Trophoblast cell (in vitro differentiated cells and primary cell): ENCODE results near the gene CYP1A1.

Experiments
- DNase-seq, 2 donors: peaks; one replicate each; pipeline ENCODE4 v3.0.0-alpha.2; 2016
- H2AFZ ChIP-seq: 2 replicates; pipeline ENCODE4 v1.6.1; 2013; ENCODE audit warnings: low read length, moderate library complexity, mild to moderate bottlenecking; ENCODE audit not compliant: insufficient read depth, poor library complexity
- H2AK5ac ChIP-seq: 2 replicates; pipeline ENCODE4 v1.6.1; 2013; ENCODE audit warnings: mild to moderate bottlenecking, low read length
- H2BK120ac ChIP-seq: 2 replicates; pipeline ENCODE4 v1.6.1; 2013; ENCODE audit warnings: low read length, mild to moderate bottlenecking, moderate library complexity; ENCODE audit not compliant: insufficient read depth, poor library complexity
- H2BK12ac ChIP-seq: 2 replicates; pipeline ENCODE4 v1.6.1; 2013; ENCODE audit warnings: mild to moderate bottlenecking, low read length, moderate library complexity
- H2BK5ac ChIP-seq: 2 replicates; pipeline ENCODE4 v1.6.1; 2013; ENCODE audit warnings: low read length, low read depth, moderate library complexity, mild to moderate bottlenecking; ENCODE audit not compliant: poor library complexity
- H3K14ac ChIP-seq: 2 replicates; pipeline ENCODE4 v1.6.1; 2013; ENCODE audit warnings: mild to moderate bottlenecking, low read length
- H3K18ac ChIP-seq: 2 replicates; pipeline ENCODE4 v1.6.1; 2013; ENCODE audit warnings: mild to moderate bottlenecking, low read length
- H3K23ac ChIP-seq: 2 replicates; pipeline ENCODE4 v1.6.1; 2013; ENCODE audit warnings: low read length
- H3K27ac ChIP-seq: 2 replicates; pipeline ENCODE4 v1.5.1; 2013; ENCODE audit warnings: low read depth, mild to moderate bottlenecking, inconsistent platforms, low read length, moderate library complexity
- H3K27me3 ChIP-seq: 2 replicates; pipeline ENCODE4 v1.6.1; 2013; ENCODE audit warnings: inconsistent platforms, mild to moderate bottlenecking, low read length, moderate library complexity; ENCODE audit not compliant: insufficient read depth
- H3K36me3 ChIP-seq, 2 experiments: 1 replicate in 1 of 2; 2 replicates in 1 of 2; pipeline ENCODE4 v1.6.1; 2013; ENCODE audit warnings: low read length in 2 of 2, mild to moderate bottlenecking in 2 of 2, moderate library complexity in 1 of 2; ENCODE audit not compliant: insufficient read depth in 2 of 2, control insufficient read depth in 1 of 2
- H3K4ac ChIP-seq: 2 replicates; pipeline ENCODE4 v1.6.1; 2013; ENCODE audit warnings: low read depth, mild to moderate bottlenecking, low read length, moderate library complexity
- H3K4me1 ChIP-seq, 2 experiments: 1 replicate in 1 of 2; 2 replicates in 1 of 2; pipeline ENCODE4 v1.6.1; 2013; ENCODE audit warnings: low read length in 2 of 2, mild to moderate bottlenecking in 2 of 2, moderate library complexity in 1 of 2; ENCODE audit not compliant: insufficient read depth in 2 of 2, control insufficient read depth in 1 of 2
- H3K4me2 ChIP-seq: 2 replicates; pipeline ENCODE4 v1.6.1; 2013; ENCODE audit warnings: inconsistent platforms, mild to moderate bottlenecking, low read length, moderate library complexity
- H3K4me3 ChIP-seq: 2 replicates; pipeline ENCODE4 v1.5.1; 2013; ENCODE audit warnings: mild to moderate bottlenecking, low read depth, low read length, inconsistent platforms
- H3K79me1 ChIP-seq: one replicate; pipeline ENCODE4 v1.6.1; 2013; ENCODE audit warnings: low read length
- H3K79me2 ChIP-seq: 2 replicates; pipeline ENCODE4 v1.6.1; 2013; ENCODE audit warnings: low read length, mild to moderate bottlenecking; ENCODE audit not compliant: control insufficient read depth, insufficient read depth, poor library complexity
- H3K9ac ChIP-seq: 2 replicates; pipeline ENCODE4 v1.6.1; 2013; ENCODE audit warnings: mild to moderate bottlenecking, low read length
- H3K9me3 ChIP-seq: 2 replicates; pipeline ENCODE4 v1.6.1; 2013; ENCODE audit warnings: low read depth, mild to moderate bottlenecking, control low read depth, inconsistent platforms, low read length; ENCODE audit not compliant: insufficient read depth
- H4K12ac ChIP-seq: 2 replicates; pipeline ENCODE4 v1.6.1; 2013; ENCODE audit warnings: low read depth, mild to moderate bottlenecking, low read length, moderate library complexity
- H4K8ac ChIP-seq: 2 replicates; pipeline ENCODE4 v1.6.1; 2013; ENCODE audit warnings: low read depth, mild to moderate bottlenecking, low read length, moderate library complexity
- H4K91ac ChIP-seq: one replicate; pipeline ENCODE4 v1.6.1; 2013; ENCODE audit warnings: low read depth, mild to moderate bottlenecking, low read length, moderate library complexity
- WGBS: extraction: QIAGEN DNeasy Blood & Tissue Kit; methylation state at CpG from one replicate; pipeline ENCODE4 v1.1.7; 2013; ENCODE audit warnings: missing lambda C conversion rate; ENCODE audit not compliant: insufficient read length, insufficient coverage; ENCODE audit errors: extremely low coverage; 5-methylcytosine and 5-hydroxymethylcytosine counted together

Gene CYP1A1

GRCh38 chr15:74722591-74722990 is 2.7 kb downstream of the CYP1A1 start:
- no peaks in the 10 kb centered on the region for H3K36me3 ChIP-seq
- H2AK5ac ChIP-seq = no peak overlapping the region
- no peak overlapping the region for H2BK5ac ChIP-seq
- no peak overlapping the region for H2AFZ ChIP-seq
- H3K27me3 ChIP-seq = peaks cover 19% of the 10 kb centered on the region
- H3K18ac ChIP-seq = no peak overlapping the region
- H3K79me1 ChIP-seq = no peaks in the 10 kb centered on the region
- H3K27ac ChIP-seq = no peak overlapping the region
- no peak overlapping the region for H3K4ac ChIP-seq
- H3K4me2 ChIP-seq = no peak overlapping the region
- H3K9me3 ChIP-seq = peaks cover 9% of the 10 kb centered on the region
- no peak overlapping the region for H4K91ac ChIP-seq
- no peak overlapping the region for H3K14ac ChIP-seq
- WGBS = no CpG with 5 or more reads among the region's 13 CpGs
- no peak overlapping the region for H2BK120ac ChIP-seq
- H3K79me2 ChIP-seq = no peaks in the 10 kb centered on the region
- no peak overlapping the region for H4K12ac ChIP-seq
- no peak for DNase-seq
- H3K23ac ChIP-seq = no peak overlapping the region
- H3K9ac ChIP-seq = no peak overlapping the region
- H4K8ac ChIP-seq = no peak overlapping the region
- H3K4me3 ChIP-seq = no peak overlapping the region
- no peak overlapping the region for H2BK12ac ChIP-seq
- peaks cover 10% of the 10 kb centered on the region in 2 experiments for H3K4me1 ChIP-seq

GRCh38 chr15:74716651-74717050 is 8.7 kb downstream of the CYP1A1 start:
- H3K4me1 ChIP-seq = no peaks in the 10 kb centered on the region
- WGBS = no CpG with 5 or more reads among the region's 5 CpGs
- H2AK5ac ChIP-seq = no peak overlapping the region

GRCh38 chr15:74712311-74712710 is 13.0 kb downstream of the CYP1A1 start:
- Histone ChIP-seq H2AK5ac (no peak overlapping the region), H4K91ac (no peak overlapping the region), H2BK120ac (no peak overlapping the region), H3K79me2 (no peaks in the 10 kb centered on the region), H3K14ac (no peak overlapping the region), H3K27ac (no peak overlapping the region), H3K18ac (no peak overlapping the region), H3K4me2 (no peak overlapping the region), H3K4ac (no peak overlapping the region), H3K79me1 (no peaks in the 10 kb centered on the region), H3K36me3 (no peaks in the 10 kb centered on the region), H3K23ac (no peak overlapping the region), H4K12ac (no peak overlapping the region), H3K9ac (no peak overlapping the region), H3K4me1 (no peaks in the 10 kb centered on the region), H2BK5ac (no peak overlapping the region), H4K8ac (no peak overlapping the region), H2AFZ (no peak overlapping the region), H3K9me3 (no peaks in the 10 kb centered on the region), H2BK12ac (no peak overlapping the region), H3K4me3 (no peak overlapping the region), H3K27me3 (no peaks in the 10 kb centered on the region)
- WGBS = no CpG with 5 or more reads among the region's 3 CpGs
- no peak for DNase-seq

More at GRCh38 chr15:74716651-74717050, 8.7 kb downstream of the CYP1A1 start:
- H3K18ac ChIP-seq = no peak overlapping the region
- H3K4me2 ChIP-seq = no peak overlapping the region
- no peaks in the 10 kb centered on the region for H3K36me3 ChIP-seq
- H3K9me3 ChIP-seq = peaks cover 3% of the 10 kb centered on the region
- H3K27me3 ChIP-seq = no peaks in the 10 kb centered on the region
- no peak overlapping the region for H3K23ac ChIP-seq
- DNase-seq = no peak
- no peak overlapping the region for H4K91ac ChIP-seq
- H3K14ac ChIP-seq = no peak overlapping the region
- no peak overlapping the region for H2AFZ ChIP-seq
- no peak overlapping the region for H3K4me3 ChIP-seq
- no peak overlapping the region for H2BK12ac ChIP-seq
- H4K8ac ChIP-seq = no peak overlapping the region
- no peaks in the 10 kb centered on the region for H3K79me2 ChIP-seq
- no peak overlapping the region for H3K9ac ChIP-seq
- H4K12ac ChIP-seq = no peak overlapping the region
- no peak overlapping the region for H3K27ac ChIP-seq
- H2BK120ac ChIP-seq = no peak overlapping the region
- H3K79me1 ChIP-seq = no peaks in the 10 kb centered on the region
- H2BK5ac ChIP-seq = no peak overlapping the region
- H3K4ac ChIP-seq = no peak overlapping the region

GRCh38 chr15:74710319-74711094 is 14.8 kb downstream of the CYP1A1 start:
- H3K79me2 ChIP-seq = no peaks in the 10 kb centered on the region
- no peak for DNase-seq
- no peaks in the 10 kb centered on the region for H3K36me3 ChIP-seq
- no peak overlapping the region for H3K23ac ChIP-seq
- H4K12ac ChIP-seq = no peak overlapping the region
- no peak overlapping the region for H3K18ac ChIP-seq
- no peak overlapping the region for H4K91ac ChIP-seq
- no CpG with 5 or more reads among the region's 3 CpGs for WGBS
- H3K79me1 ChIP-seq = no peaks in the 10 kb centered on the region
- H3K27me3 ChIP-seq = no peaks in the 10 kb centered on the region
- no peak overlapping the region for H3K27ac ChIP-seq
- no peak overlapping the region for H2BK12ac ChIP-seq
- no peak overlapping the region for H3K9ac ChIP-seq
- no peaks in the 10 kb centered on the region for H3K4me1 ChIP-seq
- H2BK120ac ChIP-seq = no peak overlapping the region
- no peak overlapping the region for H3K14ac ChIP-seq
- H3K4ac ChIP-seq = no peak overlapping the region
- H3K9me3 ChIP-seq = no peaks in the 10 kb centered on the region
- no peak overlapping the region for H3K4me3 ChIP-seq
- no peak overlapping the region for H2AK5ac ChIP-seq
- H4K8ac ChIP-seq = no peak overlapping the region
- no peak overlapping the region for H3K4me2 ChIP-seq
- H2AFZ ChIP-seq = no peak overlapping the region
- H2BK5ac ChIP-seq = no peak overlapping the region
